Activated naive CD8-positive, alpha-beta T cell treated with anti-CD3 and anti-CD28 coated beads, Interleukin-2, amount 10 ng/mL, durations not matched to agents 7 days and 5 days (primary cell): ENCODE results near the gene JKAMP. TPM values are rescaled to one million over a fixed set of nuclear protein-coding genes. Genes with fewer than 3 reads are reported as not detected.

Source experiments
- ATAC-seq: fragments of 150-1000 bp; cut with Tn5 transposase; one replicate; pipeline ENCODE4 v1.10.0; 2021; ENCODE audit warnings: low read depth, moderate library complexity
- POLR2A ChIA-PET: fragments of 350-600 bp; sonication (Branson Sonifier 250); formaldehyde crosslinking; loops from one replicate; lab custom pipeline; 2021; ENCODE audit warnings: antibody characterized with exemption; lab: Charles Lee
- DNase-seq: peaks from one replicate; pipeline ENCODE4 v3.0.0; 2021
- H3K27ac Mint-ChIP-seq: one replicate; pipeline ENCODE4 v1.8.0; 2022; ENCODE audit warnings: mild to moderate bottlenecking, mixed read lengths
- H3K27me3 Mint-ChIP-seq: one replicate; pipeline ENCODE4 v1.8.0; 2022; ENCODE audit warnings: mild to moderate bottlenecking, moderate library complexity, mixed read lengths
- H3K36me3 Mint-ChIP-seq: one replicate; pipeline ENCODE4 v1.8.0; 2021; ENCODE audit warnings: mild to moderate bottlenecking, mixed read lengths
- H3K4me1 Mint-ChIP-seq: one replicate; pipeline ENCODE4 v1.8.0; 2021; ENCODE audit warnings: mixed read lengths
- H3K4me3 Mint-ChIP-seq: one replicate; pipeline ENCODE4 v1.8.0; 2022; ENCODE audit warnings: mild to moderate bottlenecking, moderate library complexity, mixed read lengths
- H3K9me3 Mint-ChIP-seq: one replicate; pipeline ENCODE4 v1.8.0; 2021; ENCODE audit warnings: mixed read lengths
- total RNA-seq, 2 experiments: library from RNA; stranded (reverse); gene quantifications; one replicate each; pipeline ENCODE4 v1.2.3, GENCODE V29; 2021

JKAMP gene
- total RNA-seq, 2 experiments from 2014 or later, result 31.5 to 35.9 TPM

- no peak for DNase-seq
- POLR2A ChIA-PET, result no interaction called here
Measured at GRCh38 chr14:59532419-59532818, 48.1 kb downstream of the JKAMP start.

GRCh38 chr14:59534361-59534987 lies 50.2 kb downstream of the JKAMP start:
- Mint-ChIP-seq H3K4me1 (no peaks in the 10 kb centered on the region), H3K9me3 (no peaks in the 10 kb centered on the region), H3K4me3 (no peak overlapping the region), H3K27ac (no peak overlapping the region), H3K27me3 (peaks cover 22% of the 10 kb centered on the region), H3K36me3 (no peaks in the 10 kb centered on the region)
- DNase-seq, result no peak
- POLR2A ChIA-PET, result no interaction called here
- ATAC-seq, result no peak

More at GRCh38 chr14:59532419-59532818, 48.1 kb downstream of the JKAMP start:
- peaks cover 32% of the 10 kb centered on the region for H3K27me3 Mint-ChIP-seq
- H3K36me3 Mint-ChIP-seq, result no peaks in the 10 kb centered on the region
- H3K4me3 Mint-ChIP-seq, result no peak overlapping the region
- H3K27ac Mint-ChIP-seq, result no peak overlapping the region
- no peak for ATAC-seq
- no peaks in the 10 kb centered on the region for H3K9me3 Mint-ChIP-seq
- H3K4me1 Mint-ChIP-seq, result no peaks in the 10 kb centered on the region

GRCh38 chr14:59537476-59537875 lies 53.2 kb downstream of the JKAMP start:
- no peak for DNase-seq
- POLR2A ChIA-PET, result no interaction called here
- Mint-ChIP-seq H3K27me3 (peaks cover 7% of the 10 kb centered on the region), H3K4me1 (no peaks in the 10 kb centered on the region), H3K36me3 (no peaks in the 10 kb centered on the region), H3K27ac (no peak overlapping the region), H3K9me3 (no peaks in the 10 kb centered on the region), H3K4me3 (no peak overlapping the region)
- ATAC-seq, result no peak

GRCh38 chr14:59538936-59539335 lies 54.6 kb downstream of the JKAMP start:
- Mint-ChIP-seq H3K4me1 (no peaks in the 10 kb centered on the region), H3K27ac (no peak overlapping the region), H3K27me3 (peaks cover 12% of the 10 kb centered on the region), H3K4me3 (no peak overlapping the region), H3K36me3 (no peaks in the 10 kb centered on the region), H3K9me3 (no peaks in the 10 kb centered on the region)
- DNase-seq (no peak), ATAC-seq (no peak)
- POLR2A ChIA-PET, result no interaction called here

GRCh38 chr14:59540852-59541251 lies 56.5 kb downstream of the JKAMP start:
- no peak for DNase-seq
- POLR2A ChIA-PET, result no interaction called here
- Mint-ChIP-seq H3K4me3 (no peak overlapping the region), H3K9me3 (no peaks in the 10 kb centered on the region), H3K4me1 (no peaks in the 10 kb centered on the region), H3K27ac (no peak overlapping the region), H3K27me3 (peaks cover 18% of the 10 kb centered on the region), H3K36me3 (no peaks in the 10 kb centered on the region)
- ATAC-seq, result no peak

GRCh38 chr14:59541731-59542130 lies 57.4 kb downstream of the JKAMP start:
- no peaks in the 10 kb centered on the region for H3K4me1 Mint-ChIP-seq

GRCh38 chr14:59543873-59544272 lies 59.6 kb downstream of the JKAMP start:
- no peak for DNase-seq
- Mint-ChIP-seq H3K36me3 (no peaks in the 10 kb centered on the region), H3K9me3 (no peaks in the 10 kb centered on the region), H3K4me3 (no peak overlapping the region), H3K27me3 (peaks cover 27% of the 10 kb centered on the region), H3K4me1 (no peaks in the 10 kb centered on the region), H3K27ac (no peak overlapping the region)
- no peak for ATAC-seq
- POLR2A ChIA-PET, result no interaction called here

More at GRCh38 chr14:59541731-59542130, 57.4 kb downstream of the JKAMP start:
- ATAC-seq (no peak), DNase-seq (no peak)
- H3K27ac Mint-ChIP-seq, result no peak overlapping the region
- no peak overlapping the region for H3K4me3 Mint-ChIP-seq
- peaks cover 19% of the 10 kb centered on the region for H3K27me3 Mint-ChIP-seq
- H3K36me3 Mint-ChIP-seq, result no peaks in the 10 kb centered on the region
- H3K9me3 Mint-ChIP-seq, result no peaks in the 10 kb centered on the region
- POLR2A ChIA-PET, result no interaction called here

- Mint-ChIP-seq H3K4me3 (no peak overlapping the region), H3K4me1 (no peaks in the 10 kb centered on the region), H3K27ac (no peak overlapping the region), H3K36me3 (no peaks in the 10 kb centered on the region), H3K9me3 (no peaks in the 10 kb centered on the region), H3K27me3 (peaks cover 28% of the 10 kb centered on the region)
- POLR2A ChIA-PET, result no interaction called here
- no peak for ATAC-seq
- DNase-seq, result no peak
Measured at GRCh38 chr14:59547310-59547709, 63.0 kb downstream of the JKAMP start.

Other genes starting within 250 kb of the JKAMP start
- 1 to 10 TPM; 1.5 to 2.4 TPM for gene GPR135, start 19.1 kb upstream of the JKAMP start, total RNA-seq
- gene L3HYPDH, start 109 bp upstream of the JKAMP start, total RNA-seq, result 10 to 100 TPM; 23.5 to 32.8 TPM
- not detected for gene CCDC175, start 92.3 kb downstream of the JKAMP start, total RNA-seq